D721Med (cell line): ENCODE data around the gene LRP1-AS.

Source experiments
- DNase-seq: peaks from one replicate; pipeline ENCODE4 v3.0.0; 2011; ENCODE audit warnings: low spot score; ENCODE audit not compliant: insufficient read length
- FAIRE-seq: peaks from 2 replicates; lab custom pipeline; 2011; peaks lifted over from hg19 to GRCh38; lab: Jason Lieb, UNC
- CTCF ChIP-seq: IDR thresholded peaks from 2 replicates; pipeline ENCODE4 v1.5.1; 2012; ENCODE audit warnings: mild to moderate bottlenecking, control low read depth; ENCODE audit not compliant: insufficient read depth; ENCODE audit errors: missing control alignments

LRP1-AS gene

GRCh38 chr12:57157588-57158173 is 10.3 kb upstream of the LRP1-AS start:
- no peak for FAIRE-seq
- DNase-seq, result no peak
- no peak for TF ChIP-seq CTCF

- FAIRE-seq (no peak), DNase-seq (no peak)
- TF ChIP-seq CTCF, result no peak
These were observed 9.4 kb upstream of the LRP1-AS start for GRCh38 chr12:57156701-57157403.

GRCh38 chr12:57154804-57155434 is 7.5 kb upstream of the LRP1-AS start:
- FAIRE-seq (no peak), DNase-seq (no peak)
- TF ChIP-seq CTCF, result no peak

GRCh38 chr12:57154076-57154475 is 6.7 kb upstream of the LRP1-AS start:
- no peak for TF ChIP-seq CTCF
- FAIRE-seq, result no peak

GRCh38 chr12:57153415-57153997 is 6.1 kb upstream of the LRP1-AS start:
- FAIRE-seq, result no peak

More at GRCh38 chr12:57154076-57154475, 6.7 kb upstream of the LRP1-AS start:
- DNase-seq, result no peak

GRCh38 chr12:57152639-57153038 is 5.2 kb upstream of the LRP1-AS start:
- FAIRE-seq (no peak), DNase-seq (no peak)
- TF ChIP-seq CTCF, result no peak

More at GRCh38 chr12:57153415-57153997, 6.1 kb upstream of the LRP1-AS start:
- no peak for DNase-seq
- no peak for TF ChIP-seq CTCF
